Vagina (tissue), 1 donor: Measurements from ENCODE around the gene LYL1. TPM values are rescaled to one million over a fixed set of nuclear protein-coding genes. Genes with fewer than 3 reads are reported as not detected.

ENCODE experiments used
- total RNA-seq: library from RNA; depleted of rRNA; stranded (reverse); fragments of >200 nt; gene quantifications from one replicate; pipeline ENCODE4 v1.2.3, GENCODE V29; 2016

LYL1 gene
- total RNA-seq, 1 donor from 2014 or later: 11.5 TPM

Other genes starting within 250 kb of the LYL1 start
- 23.6 TPM for gene DNASE2, start 221.4 kb downstream of the LYL1 start, total RNA-seq
- gene KLF1, start 215.7 kb downstream of the LYL1 start, total RNA-seq: not detected
- gene GCDH, start 211.7 kb downstream of the LYL1 start, total RNA-seq: 23.6 TPM
- not detected for gene SYCE2, start 183.6 kb downstream of the LYL1 start, total RNA-seq
- 44.2 TPM for gene FARSA, start 169.1 kb downstream of the LYL1 start, total RNA-seq
- 303 TPM for gene CALR, start 164.2 kb downstream of the LYL1 start, total RNA-seq
- 85.9 TPM for gene RAD23A, start 157.0 kb downstream of the LYL1 start, total RNA-seq
- gene GADD45GIP1, start 145.6 kb downstream of the LYL1 start, total RNA-seq: 80.3 TPM
- gene DAND5, start 133.3 kb downstream of the LYL1 start, total RNA-seq: not detected
- 81.8 TPM for gene NFIX, start 107.4 kb downstream of the LYL1 start, total RNA-seq
- 28.0 TPM for gene TRMT1, start 13.9 kb upstream of the LYL1 start, total RNA-seq
- 22.6 TPM for gene NACC1, start 15.4 kb upstream of the LYL1 start, total RNA-seq
- gene STX10, start 47.5 kb upstream of the LYL1 start, total RNA-seq: 71.5 TPM
- gene IER2, start 47.6 kb upstream of the LYL1 start, total RNA-seq: 152 TPM